Mucosa of descending colon (tissue), 3 donors: ENCODE data around the gene SMR3B. TPM values are rescaled to one million over a fixed set of nuclear protein-coding genes. Genes with fewer than 3 reads are reported as not detected.

Experiments
- ATAC-seq: fragments of 200-7000 bp; cut with Tn5 transposase; one replicate; pipeline ENCODE4 v1.9.1; 2020; ENCODE audit warnings: mild to moderate bottlenecking, moderate library complexity
- DNase-seq, 3 donors: peaks; one replicate each; pipeline ENCODE4 v3.0.0-alpha.2; 2020
- H3K36me3 ChIP-seq: fragments of 200-600 bp; one replicate; pipeline ENCODE4 v1.8.0; 2021; ENCODE audit warnings: low read depth, mild to moderate bottlenecking
- H3K4me1 ChIP-seq: fragments of 200-600 bp; one replicate; pipeline ENCODE4 v1.8.0; 2021; ENCODE audit warnings: low read depth, mild to moderate bottlenecking
- H3K4me3 ChIP-seq: fragments of 200-600 bp; one replicate; pipeline ENCODE4 v1.8.0; 2021; ENCODE audit warnings: mild to moderate bottlenecking
- H3K9me3 ChIP-seq: fragments of 200-600 bp; one replicate; pipeline ENCODE4 v1.8.0; 2021; ENCODE audit warnings: mild to moderate bottlenecking
- CTCF ChIP-seq: fragments of 200-600 bp; IDR thresholded peaks from one replicate; pipeline ENCODE4 v1.8.0; 2022; ENCODE audit warnings: antibody characterized with exemption, mild to moderate bottlenecking
- intact Hi-C, 2 donors: fragments of 100-400 bp; cut with DNase I in 1 of 2; cut with micrococcal nuclease in 1 of 2; formaldehyde crosslinking; loops; one replicate each; pipeline versions ENCODE4 v1.11.0 to v1.11.1; 2022; cut with DNase I, micrococcal nuclease
- long read RNA-seq, 2 donors: library from polyadenylated mRNA; unstranded; transcript quantifications; one replicate each; pipeline ENCODE4 v2.0.0, GENCODE V29; 2019 to 2021
- total RNA-seq, 3 donors: library from RNA; stranded (reverse); fragmentation: NEBNext Ultra II Directional in 2 of 3; extraction: Animal tissue kit (Norgen Biotek cat#: 25700) in 2 of 3; gene quantifications; one replicate each; pipeline versions ENCODE4 v1.2.1 to v1.2.4, GENCODE V29; 2021 to 2023
- donor health status: DM: no; HTN: no; CAD: no; lungs with moderate emphysema.
- donor health status: DM: no; HTN: no; CAD: no.
- donor health status: DM: no; HTN: yes; CAD: no.

SMR3B gene
- not detected for total RNA-seq
- long read RNA-seq, donor 1, result 0 reads
- long read RNA-seq, donor 2, result 0 reads

GRCh38 chr4:70382691-70383181 is at the start of gene SMR3B:
Gene SMR3B, plus strand, starts transcription at chr4:70383131. Its CDS starts 1,380 bp downstream, at chr4:70384511.
- H3K36me3 ChIP-seq, result no peaks in the 10 kb centered on the region
- ATAC-seq (no peak), DNase-seq (no peak)
- H3K9me3 ChIP-seq, result no peaks in the 10 kb centered on the region
- H3K4me1 ChIP-seq, result no peaks in the 10 kb centered on the region
- no peak within 1 kb of the TSS for H3K4me3 ChIP-seq
- intact Hi-C loops, result no loop called here
- TF ChIP-seq CTCF, result no peak

GRCh38 chr4:70334681-70335080 is 48.2 kb upstream of the SMR3B start, which contains the start of gene CABS1:
Gene CABS1, plus strand, starts transcription at chr4:70334981. Its CDS starts 59 bp downstream, at chr4:70335040.
- ATAC-seq (no peak), DNase-seq (no peak)
- no peak for TF ChIP-seq CTCF
- no peaks in the 10 kb centered on the region for H3K4me1 ChIP-seq
- H3K4me3 ChIP-seq, result no peak within 1 kb of the TSS
- intact Hi-C loops, result no loop called here
- H3K9me3 ChIP-seq, result no peaks in the 10 kb centered on the region
- no peaks in the 10 kb centered on the region for H3K36me3 ChIP-seq

GRCh38 chr4:70336043-70336442 is 46.9 kb upstream of the SMR3B start:
- H3K4me3 ChIP-seq, result no peak overlapping the region
- ATAC-seq, result no peak
- no peaks in the 10 kb centered on the region for H3K4me1 ChIP-seq
- intact Hi-C loops, result no loop called here
- H3K9me3 ChIP-seq, result no peaks in the 10 kb centered on the region
- DNase-seq, result no peak
- no peaks in the 10 kb centered on the region for H3K36me3 ChIP-seq
- TF ChIP-seq CTCF, result no peak

- no peaks in the 10 kb centered on the region for H3K36me3 ChIP-seq
- H3K4me1 ChIP-seq, result no peaks in the 10 kb centered on the region
- no peak for ATAC-seq
- no peak for TF ChIP-seq CTCF
- no peak for DNase-seq
- H3K4me3 ChIP-seq, result no peak overlapping the region
- intact Hi-C loops, result no loop called here
- no peaks in the 10 kb centered on the region for H3K9me3 ChIP-seq
Measured at GRCh38 chr4:70337886-70338420, 45.0 kb upstream of the SMR3B start.

GRCh38 chr4:70356185-70356584 is 26.7 kb upstream of the SMR3B start:
- no peaks in the 10 kb centered on the region for H3K36me3 ChIP-seq
- intact Hi-C loops, result no loop called here
- ATAC-seq, result no peak
- DNase-seq, result no peak
- no peaks in the 10 kb centered on the region for H3K9me3 ChIP-seq
- H3K4me3 ChIP-seq, result no peak overlapping the region
- TF ChIP-seq CTCF, result no peak
- no peaks in the 10 kb centered on the region for H3K4me1 ChIP-seq
